Subcutaneous adipose tissue (tissue), 4 donors: ENCODE data around the gene KCNE4. TPM values are rescaled to one million over a fixed set of nuclear protein-coding genes. Genes with fewer than 3 reads are reported as not detected.

ENCODE experiments used
- CTCF ChIP-seq: fragments of 450-650 bp; IDR thresholded peaks from one replicate; pipeline ENCODE4 v1.5.1; 2016; ENCODE audit warnings: low read depth, mild to moderate bottlenecking, control low read depth, antibody characterized with exemption, moderate library complexity
- total RNA-seq, 4 donors: library from RNA; depleted of rRNA; stranded (reverse); fragments of >200 nt; gene quantifications; one replicate each; pipeline ENCODE4 v1.1.0, GENCODE V29; 2016

KCNE4 gene
- total RNA-seq, 4 donors from 2014 or later, result 2.9 to 8.5 (median 6.8) TPM

GRCh38 chr2:223053484-223054192, 1.6 kb downstream of the KCNE4 start:
- no peak for TF ChIP-seq CTCF

GRCh38 chr2:223054193-223054781, 2.3 kb downstream of the KCNE4 start:
- no peak for TF ChIP-seq CTCF

GRCh38 chr2:223055140-223055539, 3.1 kb downstream of the KCNE4 start:
- no peak for TF ChIP-seq CTCF

- no peak for TF ChIP-seq CTCF
Observed at GRCh38 chr2:223055836-223056235, 3.8 kb downstream of the KCNE4 start.

GRCh38 chr2:223056701-223057418, 4.9 kb downstream of the KCNE4 start:
- no peak for TF ChIP-seq CTCF

- no peak for TF ChIP-seq CTCF
Observed at GRCh38 chr2:223057569-223057968, 5.6 kb downstream of the KCNE4 start.
